ENCODE data around the gene CBLC.

The CBLC gene

GRCh38 chr19:44777715-44778347 lies at the start of gene CBLC:
TSS of gene CBLC (plus strand) at chr19:44777890. CDS start at chr19:44777932, 42 bp downstream.
- DNase-seq (ENCODE audit: low read depth in 1 of 2, low spot score in 1 of 2): no peak

GRCh38 chr19:44728178-44728577 lies 49.5 kb upstream of the CBLC start:
- no peak for DNase-seq (ENCODE audit: low read depth in 1 of 2, low spot score in 1 of 2)

GRCh38 chr19:44729516-44730033 lies 48.1 kb upstream of the CBLC start:
- DNase-seq (ENCODE audit: low read depth in 1 of 2, low spot score in 1 of 2): no peak

- no peak for DNase-seq (ENCODE audit: low read depth in 1 of 2, low spot score in 1 of 2)
Measured at GRCh38 chr19:44731081-44731480, 46.6 kb upstream of the CBLC start.

GRCh38 chr19:44731622-44732021 lies 46.1 kb upstream of the CBLC start:
- no peak for DNase-seq (ENCODE audit: low read depth in 1 of 2, low spot score in 1 of 2)

- no peak for DNase-seq (ENCODE audit: low read depth in 1 of 2, low spot score in 1 of 2)
Measured at GRCh38 chr19:44732235-44733014, 45.3 kb upstream of the CBLC start.

GRCh38 chr19:44734357-44734756 lies 43.3 kb upstream of the CBLC start:
- DNase-seq (ENCODE audit: low read depth in 1 of 2, low spot score in 1 of 2): no peak

- no peak for DNase-seq (ENCODE audit: low read depth in 1 of 2, low spot score in 1 of 2)
Measured at GRCh38 chr19:44735011-44735410, 42.7 kb upstream of the CBLC start.

- DNase-seq (ENCODE audit: low read depth in 1 of 2, low spot score in 1 of 2): no peak
Measured at GRCh38 chr19:44737238-44738071, 40.2 kb upstream of the CBLC start.

GRCh38 chr19:44738136-44738535 lies 39.6 kb upstream of the CBLC start:
- DNase-seq (ENCODE audit: low read depth in 1 of 2, low spot score in 1 of 2): no peak

- no peak for DNase-seq (ENCODE audit: low read depth in 1 of 2, low spot score in 1 of 2)
Measured at GRCh38 chr19:44738603-44739558, 38.8 kb upstream of the CBLC start.

- DNase-seq (ENCODE audit: low read depth in 1 of 2, low spot score in 1 of 2): no peak
Measured at GRCh38 chr19:44740351-44740824, 37.3 kb upstream of the CBLC start.

GRCh38 chr19:44741258-44741731 lies 36.4 kb upstream of the CBLC start:
- no peak for DNase-seq (ENCODE audit: low read depth in 1 of 2, low spot score in 1 of 2)

- no peak for DNase-seq (ENCODE audit: low read depth in 1 of 2, low spot score in 1 of 2)
Measured at GRCh38 chr19:44741841-44742329, 35.8 kb upstream of the CBLC start.

- no peak for DNase-seq (ENCODE audit: low read depth in 1 of 2, low spot score in 1 of 2)
Measured at GRCh38 chr19:44742330-44743061, 35.2 kb upstream of the CBLC start.

GRCh38 chr19:44744871-44745332 lies 32.8 kb upstream of the CBLC start:
- DNase-seq (ENCODE audit: low read depth in 1 of 2, low spot score in 1 of 2): no peak

GRCh38 chr19:44745341-44745831 lies 32.3 kb upstream of the CBLC start:
- no peak for DNase-seq (ENCODE audit: low read depth in 1 of 2, low spot score in 1 of 2)

- DNase-seq (ENCODE audit: low read depth in 1 of 2, low spot score in 1 of 2): no peak
Measured at GRCh38 chr19:44745887-44746600, 31.6 kb upstream of the CBLC start.

GRCh38 chr19:44746616-44746945 lies 31.1 kb upstream of the CBLC start:
- DNase-seq (ENCODE audit: low read depth in 1 of 2, low spot score in 1 of 2): no peak

All from activated CD4-positive, alpha-beta T cell treated with anti-CD3 and anti-CD28 coated beads, Interleukin-2, amount 50 U/mL, for 24 hours (primary cell).